GM10248 (cell line): ENCODE measurements around the gene HLA-DOB.
A peak's percentile ranks its signal among the peaks of the same experiment; 100 is the strongest.

ENCODE experiments used
- CTCF ChIA-PET: fragments of 300-600 bp; sonication (Branson Sonifier 250); formaldehyde crosslinking; extraction: SDS; loops from one replicate; lab custom pipeline; 2021; ENCODE audit warnings: antibody characterized with exemption; lab: Yijun Ruan, JAX
- POLR2A ChIA-PET: fragments of 350-650 bp; sonication (Branson Sonifier 250); formaldehyde crosslinking; extraction: SDS; loops from one replicate; lab custom pipeline; 2020; ENCODE audit warnings: antibody characterized with exemption; lab: Yijun Ruan, JAX
- DNase-seq: peaks from one replicate; pipeline ENCODE4 v3.0.0; 2012; ENCODE audit errors: extremely low spot score
- CTCF ChIP-seq: IDR thresholded peaks from 2 replicates; pipeline ENCODE4 v1.5.1; 2012; ENCODE audit warnings: mild to moderate bottlenecking, low read depth; ENCODE audit errors: extremely low read depth, missing control alignments, control extremely low read depth

HLA-DOB gene

GRCh38 chr6:32816746-32817204 lies at the start of gene HLA-DOB:
TSS of gene HLA-DOB (minus strand) at chr6:32817002. CDS start at chr6:32816951, 51 bp downstream.
- ChIA-PET CTCF (interaction anchor here (0.7 to 1.0 kb wide), 2 partner anchors 22 to 51 kb away, joined by 3 to 4 read pairs; partner anchors contain the start of gene TAP2), POLR2A (no interaction called here)
- no peak for TF ChIP-seq CTCF
- DNase-seq, result peak; percentile 81

- DNase-seq, result no peak
- ChIA-PET CTCF (interaction anchor here (4.7 to 13.7 kb wide), 2 partner anchors 9 to 24 kb away, joined by 159 to 339 read pairs; partner anchors contain the start of genes PSMB8, PSMB9, TAP1 and TAP2), POLR2A (no interaction called here)
- no peak for TF ChIP-seq CTCF
Observed at GRCh38 chr6:32865724-32866443, 49.1 kb upstream of the HLA-DOB start.

- TF ChIP-seq CTCF, result no peak
- ChIA-PET POLR2A (no interaction called here), CTCF (interaction anchor here (0.8 to 13.7 kb wide), 4 partner anchors 8 to 71 kb away, joined by 3 to 339 read pairs (median 10); partner anchors contain the start of genes PSMB8, PSMB9, TAP1 and TAP2)
- no peak for DNase-seq
Observed at GRCh38 chr6:32862725-32863124, 45.9 kb upstream of the HLA-DOB start.

- ChIA-PET CTCF (interaction anchor here (1.2 to 13.7 kb wide), 3 partner anchors 8 to 448 kb away, joined by 3 to 339 read pairs (median 159); partner anchors contain the start of genes PSMB8 and TAP2), POLR2A (no interaction called here)
- TF ChIP-seq CTCF, result no peak
- no peak for DNase-seq
Observed at GRCh38 chr6:32860674-32861073, 43.9 kb upstream of the HLA-DOB start.

DNA sequence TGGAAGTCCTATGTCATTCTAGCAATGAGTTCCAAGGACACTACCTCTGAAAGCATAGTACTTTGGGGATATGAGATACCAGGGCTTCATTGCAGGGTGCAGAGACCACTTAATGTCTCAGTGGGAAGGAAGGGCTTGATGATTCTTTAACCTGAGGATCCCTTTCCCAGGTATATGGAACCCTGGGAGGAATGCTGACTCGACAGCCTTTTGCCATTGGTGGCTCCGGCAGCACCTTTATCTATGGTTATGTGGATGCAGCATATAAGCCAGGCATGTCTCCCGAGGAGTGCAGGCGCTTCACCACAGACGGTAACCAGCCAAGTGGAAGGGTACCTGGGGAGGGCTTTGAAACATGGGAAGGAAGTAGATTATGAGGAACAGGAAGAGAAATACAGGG lies 41.4 kb upstream of the HLA-DOB start:
- no peak for TF ChIP-seq CTCF
- CTCF ChIA-PET, result interaction anchor here (0.9 to 13.7 kb wide), 5 partner anchors 10 to 126 kb away, joined by 3 to 339 read pairs (median 6); partner anchors contain the start of genes PSMB8 and TAP2
- DNase-seq, result no peak
- POLR2A ChIA-PET, result interaction anchor here (1.7 kb wide), 1 partner anchor 114 kb away, joined by 5 read pairs; no protein-coding TSS in a partner anchor

GRCh38 chr6:32857156-32857891 lies 40.5 kb upstream of the HLA-DOB start:
- CTCF ChIA-PET, result interaction anchor here (0.9 to 13.7 kb wide), 7 partner anchors 11 to 443 kb away, joined by 3 to 339 read pairs (median 5); partner anchors contain the start of genes PSMB8 and TAP2
- DNase-seq, result no peak
- POLR2A ChIA-PET, result interaction anchor here (1.7 kb wide), 1 partner anchor 115 kb away, joined by 5 read pairs; no protein-coding TSS in a partner anchor
- TF ChIP-seq CTCF, result no peak
